Spleen (tissue), 7 donors: ENCODE results near the gene DLG2.

Experiments
- CTCF ChIP-seq, 11 experiments: fragments of 200-600 bp in 7 of 11; fragments of 450-650 bp in 4 of 11; sonication (generic) in 4 of 11; IDR thresholded peaks in 8 of 11; conservative IDR thresholded peaks in 3 of 11; 1 replicate in 7 of 11; 2 replicates in 4 of 11; pipeline versions ENCODE4 v1.4.0 to v1.8.0; 2016 to 2021; ENCODE audit warnings: antibody characterized with exemption in 11 of 11, inconsistent platforms in 4 of 11, mild to moderate bottlenecking in 1 of 11
- POLR2AphosphoS5 ChIP-seq, 3 donors: sonication (generic); formaldehyde crosslinking; IDR thresholded peaks; one replicate each; pipeline ENCODE4 v1.5.1; 2017; ENCODE audit warnings: antibody characterized with exemption in 3 of 3
- donor health status: DM: no; HTN: no; CAD: no; lungs with moderate emphysema.
- donor health status: DM: no; HTN: no; CAD: no.
- donor health status: DM: no; HTN: no; CAD: no.

GRCh38 chr11:83921447-83922192, 1705.5 kb downstream of the DLG2 start:
- TF ChIP-seq CTCF (IDR thresholded peaks at IDR 0.05 in 8 of 11, conservative IDR thresholded peaks at IDR 0.05 in 3 of 11), result no peak
- TF ChIP-seq POLR2AphosphoS5 (IDR thresholded peaks at IDR 0.05), result no peak
